Fibroblast of the conjunctiva (primary cell): ENCODE results near the gene SPEG.

Source experiments
- DNase-seq: peaks from one replicate; pipeline ENCODE4 v3.0.0-alpha.2; 2010; ENCODE audit warnings: low read depth

SPEG gene

GRCh38 chr2:219462349-219462748, 27.7 kb downstream of the SPEG start:
- no peak for DNase-seq

GRCh38 chr2:219464286-219465032, 29.8 kb downstream of the SPEG start:
- no peak for DNase-seq

DNA sequence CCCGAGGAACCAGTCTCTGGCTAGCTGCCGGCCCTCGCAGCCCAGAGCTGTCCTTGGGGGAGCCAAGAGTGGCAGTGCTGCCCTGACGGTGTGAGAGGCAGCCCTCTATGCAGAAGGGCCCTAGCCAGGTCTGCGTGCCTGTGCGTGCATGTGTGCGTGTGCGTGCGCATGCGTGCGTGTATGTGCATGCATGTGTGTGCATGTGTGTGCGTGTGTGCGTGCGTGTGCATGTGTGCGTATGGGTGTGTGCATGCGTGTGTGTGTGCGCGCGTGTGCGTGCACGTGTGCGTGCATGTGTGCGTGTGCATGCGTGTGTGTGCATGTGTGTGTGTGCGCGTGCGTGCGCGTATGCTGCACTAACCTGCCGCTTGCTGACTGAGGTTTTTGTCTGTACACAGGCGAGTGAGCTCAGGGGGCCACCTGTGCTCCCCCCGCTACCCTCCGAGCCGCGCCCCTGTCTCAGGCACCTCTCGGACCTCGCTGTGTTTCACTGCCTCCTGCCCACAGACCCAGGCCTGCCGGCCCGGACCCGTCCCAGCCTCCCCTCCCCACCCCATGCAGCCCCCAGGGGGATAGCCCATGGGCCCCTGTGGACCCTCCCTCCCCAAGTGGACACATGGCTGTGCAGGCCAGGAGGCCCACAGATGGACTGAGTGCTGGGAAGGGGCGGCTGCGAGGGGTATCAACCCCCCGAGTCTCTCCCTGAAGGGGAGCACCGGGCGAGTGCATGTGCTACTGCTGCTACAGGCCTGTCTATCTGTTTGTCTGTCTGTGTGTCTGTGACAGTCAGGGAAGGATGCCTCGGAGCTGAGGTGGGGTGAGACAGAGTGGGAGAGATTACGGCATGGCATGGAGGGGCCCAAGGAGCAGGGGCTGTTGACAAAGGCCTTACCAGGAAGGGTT, 31.3 kb downstream of the SPEG start:
- DNase-seq: no peak

GRCh38 chr2:219466816-219467735, 32.4 kb downstream of the SPEG start:
- no peak for DNase-seq

GRCh38 chr2:219467736-219468075, 33.1 kb downstream of the SPEG start:
- DNase-seq: no peak

- no peak for DNase-seq
Observed at GRCh38 chr2:219468410-219469185, 34.0 kb downstream of the SPEG start.

- DNase-seq: no peak
Observed at GRCh38 chr2:219469186-219469724, 34.6 kb downstream of the SPEG start.

DNA sequence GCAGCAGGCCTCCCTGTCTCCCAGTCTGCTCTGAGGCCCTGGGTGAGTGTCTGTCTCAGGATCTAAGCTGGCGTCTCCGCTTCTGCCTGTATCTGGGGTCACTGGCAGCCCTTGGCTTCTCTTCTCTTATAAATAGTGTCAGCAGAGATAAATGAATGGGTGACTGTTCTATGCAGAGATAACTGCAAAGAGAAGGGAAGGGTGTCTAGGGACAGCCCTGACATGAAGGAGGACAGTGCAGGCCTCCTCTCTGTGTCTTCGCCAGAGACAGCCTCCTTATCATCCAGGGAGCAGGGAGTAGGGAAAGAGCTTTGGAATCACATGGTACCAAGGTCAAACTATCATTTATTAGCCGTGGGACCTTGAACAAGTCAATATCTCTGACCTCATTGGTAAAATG, 35.8 kb downstream of the SPEG start:
- no peak for DNase-seq

DNA sequence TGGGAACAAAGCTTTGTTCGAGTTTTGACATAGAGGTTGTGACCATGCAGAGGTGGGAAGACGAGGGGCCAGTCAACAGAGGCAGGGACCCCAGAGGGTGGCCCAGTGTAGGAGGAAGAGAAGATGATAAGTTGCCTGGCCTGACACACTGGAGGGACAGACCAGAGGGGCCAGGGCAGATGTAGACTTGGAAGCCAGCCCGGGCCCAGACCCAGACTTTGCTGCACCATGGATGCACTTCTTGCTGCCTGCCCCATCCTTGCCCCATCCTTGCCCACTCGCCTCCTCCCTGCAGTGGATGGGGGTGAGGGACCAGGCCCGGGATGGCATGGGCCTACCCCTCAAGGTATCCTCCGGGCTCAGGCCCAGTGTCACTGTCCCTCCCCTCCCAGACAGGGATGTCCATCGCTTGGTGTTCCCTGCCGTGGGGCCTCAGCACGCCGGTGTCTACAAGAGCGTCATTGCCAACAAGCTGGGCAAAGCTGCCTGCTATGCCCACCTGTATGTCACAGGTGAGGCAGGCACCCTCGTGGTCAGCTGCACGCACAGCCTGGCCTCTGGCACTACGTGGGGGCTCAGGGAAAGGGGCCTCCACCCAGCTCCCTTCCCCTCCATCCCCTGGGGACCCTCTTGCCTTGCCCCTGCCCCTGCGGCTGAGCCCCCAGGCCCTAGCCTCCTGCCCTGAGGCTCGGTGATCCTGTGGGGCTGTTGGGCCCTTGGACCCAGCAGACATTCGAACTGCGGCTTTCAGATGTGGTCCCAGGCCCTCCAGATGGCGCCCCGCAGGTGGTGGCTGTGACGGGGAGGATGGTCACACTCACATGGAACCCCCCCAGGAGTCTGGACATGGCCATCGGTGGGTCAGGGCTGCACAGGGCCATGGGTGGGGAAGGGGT, 37.1 kb downstream of the SPEG start:
- DNase-seq: no peak

DNA sequence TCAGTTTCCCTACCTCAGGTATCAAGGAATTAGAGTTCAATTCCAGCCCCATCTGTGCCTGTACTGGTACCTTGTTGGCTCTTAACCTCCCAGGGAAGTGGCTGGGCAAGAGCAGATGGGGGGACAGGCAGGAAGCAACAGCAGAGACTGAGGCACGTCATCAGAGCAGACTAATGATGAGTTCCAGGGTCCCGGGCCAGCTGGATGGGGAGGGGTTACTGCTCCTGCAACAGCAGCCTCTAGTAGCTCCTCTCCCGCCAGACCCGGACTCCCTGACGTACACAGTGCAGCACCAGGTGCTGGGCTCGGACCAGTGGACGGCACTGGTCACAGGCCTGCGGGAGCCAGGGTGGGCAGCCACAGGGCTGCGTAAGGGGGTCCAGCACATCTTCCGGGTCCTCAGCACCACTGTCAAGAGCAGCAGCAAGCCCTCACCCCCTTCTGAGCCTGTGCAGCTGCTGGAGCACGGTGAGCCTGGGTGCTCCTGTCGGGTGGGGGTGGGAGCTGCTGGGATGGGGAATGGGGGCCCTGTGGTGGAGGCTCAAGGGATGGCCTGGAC, 38.1 kb downstream of the SPEG start:
- no peak for DNase-seq

DNA sequence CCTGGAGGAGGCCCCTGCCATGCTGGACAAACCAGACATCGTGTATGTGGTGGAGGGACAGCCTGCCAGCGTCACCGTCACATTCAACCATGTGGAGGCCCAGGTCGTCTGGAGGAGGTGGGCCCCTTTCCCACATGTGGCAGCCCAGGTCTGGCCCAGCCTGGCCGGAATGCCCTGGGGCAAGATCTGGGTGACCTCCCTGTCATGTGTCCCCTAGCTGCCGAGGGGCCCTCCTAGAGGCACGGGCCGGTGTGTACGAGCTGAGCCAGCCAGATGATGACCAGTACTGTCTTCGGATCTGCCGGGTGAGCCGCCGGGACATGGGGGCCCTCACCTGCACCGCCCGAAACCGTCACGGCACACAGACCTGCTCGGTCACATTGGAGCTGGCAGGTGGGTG, 38.9 kb downstream of the SPEG start:
- DNase-seq: no peak

GRCh38 chr2:219474285-219475060, 39.8 kb downstream of the SPEG start:
- DNase-seq: no peak

GRCh38 chr2:219475278-219475677, 40.6 kb downstream of the SPEG start:
- DNase-seq: no peak

DNA sequence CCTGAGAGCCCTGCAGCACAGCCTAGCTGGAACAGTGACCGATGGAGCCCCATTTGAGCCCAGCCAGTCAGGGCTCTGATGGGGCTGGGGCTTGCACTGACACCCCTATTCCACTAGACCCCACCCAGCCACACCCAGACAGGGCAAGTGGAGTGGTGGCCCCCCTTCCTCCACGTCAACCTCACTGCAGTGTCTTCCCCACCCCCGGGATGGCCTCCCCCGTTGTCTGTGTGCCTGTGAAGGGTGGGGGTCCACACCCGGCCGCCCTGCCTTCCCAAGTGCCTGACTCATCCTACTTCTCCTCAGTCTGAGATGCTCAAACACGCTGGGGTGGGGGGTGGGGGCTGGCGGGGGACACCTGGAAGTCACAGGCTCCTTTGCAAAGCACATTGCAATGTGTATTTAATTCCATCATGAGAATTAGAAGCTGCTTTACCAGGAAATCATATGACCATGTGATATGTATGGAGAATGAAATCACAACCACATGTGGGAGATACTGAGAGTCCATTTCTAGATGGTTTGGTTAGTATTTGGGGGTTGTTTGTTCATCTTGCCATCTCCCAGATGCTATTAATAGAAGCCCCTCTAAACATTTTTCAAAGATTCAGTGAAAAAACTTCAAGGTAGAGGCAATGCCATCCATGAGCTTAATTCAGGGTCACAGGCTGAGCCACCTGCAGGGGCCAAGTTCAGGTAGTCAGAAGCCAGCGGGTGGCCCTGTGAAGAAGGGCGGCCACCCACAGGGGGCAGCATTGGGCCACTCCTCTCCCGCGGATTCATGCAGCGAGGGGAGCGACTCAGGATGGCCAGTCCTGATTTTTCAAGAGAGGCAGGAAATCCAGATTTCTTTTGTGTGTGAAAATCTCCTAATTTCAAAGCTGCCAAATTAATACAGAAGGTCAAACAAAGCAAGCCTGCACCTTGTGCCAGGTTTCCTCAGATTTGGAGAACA, 41.3 kb downstream of the SPEG start:
- no peak for DNase-seq

GRCh38 chr2:219476652-219477151, 42.1 kb downstream of the SPEG start:
- no peak for DNase-seq

DNA sequence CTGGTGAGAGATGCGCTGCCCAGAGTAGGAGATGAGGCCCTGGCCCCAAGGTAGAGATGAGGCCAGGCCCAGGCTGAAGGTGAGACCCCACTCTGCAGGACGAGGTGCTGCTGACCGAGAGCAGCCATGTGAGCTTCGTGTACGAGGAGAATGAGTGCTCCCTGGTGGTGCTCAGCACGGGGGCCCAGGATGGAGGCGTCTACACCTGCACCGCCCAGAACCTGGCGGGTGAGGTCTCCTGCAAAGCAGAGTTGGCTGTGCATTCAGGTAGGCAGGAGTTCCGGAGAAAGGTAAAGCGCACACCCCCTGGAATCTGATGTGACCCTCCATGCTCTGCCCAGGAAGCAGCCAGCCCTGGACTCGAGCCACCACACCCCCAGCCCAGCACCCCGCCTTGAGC, 42.5 kb downstream of the SPEG start:
- DNase-seq: no peak

- DNase-seq: no peak
Observed at GRCh38 chr2:219477815-219478214, 43.2 kb downstream of the SPEG start.

DNA sequence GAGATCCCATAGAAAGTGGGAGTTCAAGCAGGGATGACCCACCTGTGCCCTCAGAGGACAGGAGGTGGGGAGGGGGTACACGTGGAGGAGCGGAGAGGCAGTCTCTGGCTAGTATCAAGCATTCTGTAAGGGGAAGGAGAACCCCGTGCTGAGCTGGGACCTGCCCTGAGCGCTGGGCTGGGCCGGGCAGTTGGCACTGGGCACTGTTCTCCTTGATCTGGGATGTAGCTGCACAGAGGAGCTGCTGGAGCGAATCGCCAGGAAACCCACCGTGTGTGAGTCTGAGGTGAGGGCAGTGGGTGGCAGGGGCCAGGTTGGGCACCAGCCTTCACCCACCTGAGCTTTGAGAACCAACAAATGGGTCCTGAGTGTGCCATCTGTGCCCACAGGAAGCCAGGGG, 44.3 kb downstream of the SPEG start:
- no peak for DNase-seq
